ENCODE measurements around the gene CLASRP.
A peak's percentile ranks its signal among the peaks of the same experiment; 100 is the strongest.
"Not testable (repeated sequence)": the region's sequence is repeated elsewhere in the genome, so short reads cannot be mapped to it uniquely, and the experiment has no call there.

Gene CLASRP

DNA sequence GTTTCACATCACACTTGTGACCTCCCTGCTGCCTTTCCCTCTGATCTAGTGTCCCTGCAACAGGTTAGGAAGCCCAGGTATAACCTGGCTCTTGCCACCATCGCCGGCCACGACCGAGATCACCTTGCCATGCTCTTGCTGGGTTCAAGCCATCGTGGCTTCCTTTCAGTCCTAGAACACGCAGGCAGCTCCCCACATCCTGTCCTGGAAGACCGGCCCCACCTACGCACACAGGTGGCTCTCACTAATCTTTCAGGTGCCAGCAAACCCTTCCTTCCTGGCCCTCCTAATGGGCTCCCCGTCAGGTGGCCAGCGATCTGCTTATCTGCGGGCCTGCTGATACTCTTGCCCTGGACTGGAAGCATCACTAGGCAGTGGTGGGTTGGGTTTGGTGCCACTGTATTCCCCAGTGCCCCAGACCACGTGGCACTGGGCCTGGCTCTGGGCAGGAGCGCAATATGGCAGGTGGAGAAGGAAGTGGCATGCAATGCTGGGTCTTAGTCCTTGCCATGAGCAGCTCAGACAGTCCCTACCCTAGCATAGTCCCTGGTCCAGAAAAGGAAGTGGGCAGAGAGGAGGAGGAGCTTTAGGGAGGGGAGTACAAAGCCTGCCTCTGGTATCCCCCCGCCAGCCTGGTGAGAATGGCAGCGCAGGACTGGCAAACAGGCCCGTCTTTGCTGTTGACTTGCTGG is 66.0 kb downstream of the CLASRP start:
- no peak for DNase-seq

DNA sequence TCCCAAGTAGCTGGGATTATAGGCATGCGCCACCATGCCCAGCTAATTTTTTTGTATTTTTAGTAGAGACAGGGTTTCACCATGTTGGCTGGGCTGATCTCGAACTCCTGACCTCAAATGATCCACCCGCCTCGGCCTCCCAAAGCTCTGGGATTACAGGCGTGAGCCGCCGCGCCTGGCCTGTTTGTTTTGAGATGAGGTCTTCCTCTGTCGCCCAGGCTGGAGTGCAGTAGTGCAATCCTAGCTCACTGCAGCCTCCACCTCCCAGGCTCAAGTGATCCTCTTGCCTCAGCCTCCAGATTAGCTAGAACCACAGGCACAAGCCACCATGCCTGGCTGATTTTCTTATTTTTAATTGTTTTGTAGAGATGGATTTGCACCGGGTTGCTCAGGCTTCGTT is 67.5 kb downstream of the CLASRP start:
- not testable (repeated sequence) for DNase-seq

DNA sequence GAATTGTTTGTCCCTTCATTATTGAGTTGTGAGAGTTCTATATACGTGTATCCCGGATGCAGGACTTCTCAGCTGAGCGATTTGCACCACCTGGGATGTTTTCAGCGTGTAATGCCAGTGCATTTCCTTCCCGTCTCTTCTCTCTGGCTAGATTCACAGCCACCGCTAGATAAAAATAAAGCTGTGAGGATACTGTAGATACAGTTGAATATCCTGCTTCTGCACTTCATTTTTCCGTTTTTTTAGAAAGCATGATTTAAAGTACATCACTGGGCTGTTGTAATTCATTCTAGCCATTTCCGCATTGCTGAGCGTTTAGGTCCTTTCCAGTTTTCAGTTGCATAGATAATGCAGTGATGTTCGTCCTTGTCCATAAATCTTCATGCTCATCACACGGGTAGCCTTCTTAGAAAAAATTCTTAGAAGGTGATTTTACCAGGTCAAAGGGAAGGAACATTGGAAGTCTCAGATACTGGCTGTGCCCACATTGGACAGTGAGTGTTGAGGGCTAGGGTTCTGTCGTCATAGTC is 68.8 kb downstream of the CLASRP start:
- no peak for DNase-seq

DNA sequence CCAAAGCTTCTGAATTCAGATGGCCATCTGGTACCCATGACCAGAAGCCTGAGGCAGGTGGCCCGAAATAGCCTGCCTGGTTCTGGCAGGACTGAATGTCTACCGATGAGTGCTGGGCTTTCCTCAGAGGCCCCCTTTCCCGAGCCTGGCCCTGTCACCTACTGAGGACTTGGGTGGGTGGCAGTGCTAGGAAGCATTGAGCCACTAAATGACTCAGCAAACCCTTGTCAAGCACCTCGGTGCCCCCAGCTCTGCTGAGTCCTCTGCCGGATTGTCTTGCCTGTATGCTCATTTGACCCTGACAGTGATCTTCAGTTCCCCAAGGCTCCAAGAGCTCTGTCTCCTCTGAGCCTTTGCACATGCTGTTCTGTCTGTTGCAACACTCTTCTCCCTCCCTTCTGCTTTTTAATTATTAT is 72.0 kb downstream of the CLASRP start:
- DNase-seq = no peak

DNA sequence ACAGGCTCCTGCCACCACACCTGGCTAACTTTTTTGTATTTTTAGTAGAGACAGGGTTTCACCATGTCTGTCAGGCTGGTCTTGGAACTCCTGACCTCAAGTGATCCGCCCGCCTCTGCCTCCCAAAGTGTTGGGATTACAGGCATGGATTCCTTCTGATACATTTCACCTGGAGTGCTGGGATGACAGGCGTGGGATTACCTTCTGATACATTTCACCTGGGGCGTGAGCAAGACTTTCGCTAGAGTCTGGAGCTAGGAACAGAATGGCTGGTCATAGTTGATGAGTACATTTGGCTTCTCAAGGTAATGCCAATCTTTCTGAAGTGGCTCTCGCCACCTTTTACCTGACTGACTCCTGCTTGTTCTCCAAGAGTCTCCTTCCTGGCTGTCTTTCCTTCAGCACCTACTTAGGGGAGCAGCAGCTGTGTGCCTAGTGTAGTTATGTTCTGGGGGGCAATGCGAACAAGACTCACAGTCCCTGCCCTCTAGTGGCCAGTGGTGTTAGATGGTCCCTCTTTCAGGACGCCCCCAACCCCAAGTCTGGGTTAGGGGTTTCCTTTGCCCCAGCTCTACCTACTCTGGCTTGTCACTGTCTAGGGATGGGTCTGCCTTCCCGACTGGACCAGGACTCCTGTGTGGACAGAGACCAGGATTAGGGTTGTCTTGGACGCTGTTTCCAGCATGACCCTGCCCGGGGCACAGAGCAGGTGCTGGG is 73.4 kb downstream of the CLASRP start:
- DNase-seq = no peak

DNA sequence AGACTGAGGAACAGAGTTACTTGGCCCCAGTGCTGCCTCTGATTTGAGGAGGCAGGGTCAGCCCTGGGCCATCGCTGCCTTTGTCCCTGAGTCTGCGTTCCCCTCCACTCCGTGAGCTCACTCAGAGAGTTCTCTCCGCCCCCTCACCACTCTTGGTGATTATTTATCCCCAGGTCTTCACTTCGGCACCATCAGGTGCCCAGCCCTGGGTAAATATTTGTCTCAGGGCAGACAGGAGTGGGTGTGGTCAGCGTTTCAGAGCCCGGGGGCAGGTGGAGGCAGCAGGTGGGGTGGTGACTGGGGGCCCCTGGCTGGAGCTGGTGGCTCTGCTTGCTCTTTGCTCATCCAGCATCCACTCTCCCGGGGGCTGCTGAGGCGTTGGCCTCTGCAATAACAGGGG is 74.8 kb downstream of the CLASRP start:
- no peak for DNase-seq

DNA sequence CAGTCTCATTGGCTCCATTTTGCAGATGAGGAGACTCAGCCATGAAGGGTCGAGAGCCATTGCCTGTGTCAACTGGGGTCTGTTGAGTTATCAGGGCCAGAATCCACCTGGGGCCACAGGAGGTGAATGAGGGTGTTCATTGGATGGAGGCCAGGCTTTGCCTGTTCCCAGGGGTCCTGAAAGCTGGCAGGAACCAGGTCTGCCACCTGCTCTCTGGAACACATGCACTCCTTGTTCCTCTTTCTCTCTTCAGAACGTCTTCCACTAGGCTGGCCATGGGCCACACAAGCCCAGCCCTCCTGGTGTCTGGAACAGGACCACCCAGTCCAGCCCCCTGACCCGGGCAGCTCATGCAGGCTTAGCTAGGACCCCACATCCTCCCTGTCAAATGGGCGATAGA is 75.3 kb downstream of the CLASRP start:
- no peak for DNase-seq

DNA sequence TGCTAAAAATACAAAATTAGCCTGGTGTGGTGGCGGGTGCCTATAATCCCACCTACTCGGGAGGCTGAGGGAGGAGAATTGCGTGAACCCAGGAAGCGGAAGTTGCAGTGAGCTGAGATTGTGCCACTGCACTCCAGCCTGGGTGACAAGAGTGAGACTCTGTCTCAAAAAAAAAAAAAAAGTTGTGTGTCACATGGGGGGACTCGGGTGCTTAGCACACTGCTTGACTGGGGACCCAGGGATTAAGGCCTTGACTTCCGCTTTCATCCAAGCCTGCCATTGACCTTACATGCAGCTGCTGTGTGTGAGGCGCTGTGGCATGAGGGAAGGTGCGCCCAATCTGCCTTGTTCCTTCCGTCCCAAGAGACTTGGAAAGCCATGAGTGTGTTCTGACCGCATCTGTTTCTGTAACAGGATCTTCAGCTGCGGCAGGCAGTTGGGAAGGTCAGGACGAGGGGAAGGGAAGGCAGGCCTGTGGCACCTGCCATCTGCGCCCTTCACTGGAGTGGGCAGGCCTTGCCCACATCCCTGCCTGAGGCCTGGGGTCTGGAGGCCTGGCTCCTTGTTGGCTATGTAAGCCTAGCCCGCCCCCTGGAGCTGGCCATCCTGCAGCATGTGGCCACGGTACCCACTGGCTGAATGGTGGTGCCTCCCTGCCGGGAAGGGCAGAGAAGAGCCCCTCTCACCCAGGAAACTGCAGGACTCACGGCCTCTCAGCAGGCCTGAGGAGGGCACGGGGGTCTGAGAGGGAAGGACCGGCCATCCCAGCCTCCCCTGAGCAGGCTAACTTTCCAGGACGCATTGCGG is 77.2 kb downstream of the CLASRP start:
- DNase-seq = no peak

DNA sequence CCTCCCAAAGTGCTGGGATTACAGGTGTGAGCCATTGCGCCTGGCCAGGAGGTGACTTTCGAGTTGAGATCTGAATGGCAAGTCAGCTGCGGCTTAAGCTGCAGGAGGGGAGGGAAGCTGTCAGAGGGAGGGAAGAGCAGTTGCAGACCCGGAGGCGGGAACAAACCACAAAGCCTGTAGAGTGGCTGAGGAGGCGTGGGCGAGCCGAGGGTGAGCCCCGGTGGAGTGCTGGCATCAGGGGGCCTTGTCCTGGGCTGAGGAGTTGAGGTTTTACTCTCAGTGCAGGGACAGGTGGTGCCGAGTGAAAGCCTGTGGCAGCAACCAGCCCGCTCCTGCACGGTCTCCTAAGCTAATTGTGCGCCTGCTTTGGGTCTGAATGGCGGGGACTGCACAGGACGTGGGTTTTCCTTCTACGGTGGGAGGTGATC is 78.3 kb downstream of the CLASRP start:
- DNase-seq = peak; percentile 58

DNA sequence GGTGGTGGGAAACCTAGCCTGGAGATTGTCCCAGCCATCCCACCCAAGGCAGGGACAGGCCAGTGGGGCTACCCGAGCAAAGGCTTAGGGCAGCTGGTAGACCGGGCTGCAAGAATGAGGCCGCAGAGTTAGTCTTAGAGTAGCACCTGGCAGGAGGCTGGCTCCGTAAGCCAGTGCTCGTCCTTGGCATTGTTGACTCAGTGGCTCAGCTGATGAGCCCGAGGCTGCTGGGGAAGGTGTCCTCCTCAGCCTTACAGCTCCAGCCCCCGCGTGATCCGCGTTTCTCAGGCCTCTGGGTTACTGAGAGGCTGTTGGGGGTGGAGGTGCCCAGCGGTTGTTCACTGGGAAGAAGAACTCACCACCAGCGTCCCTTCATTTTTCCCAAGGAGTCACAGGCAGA is 78.8 kb downstream of the CLASRP start:
- no peak for DNase-seq

DNA sequence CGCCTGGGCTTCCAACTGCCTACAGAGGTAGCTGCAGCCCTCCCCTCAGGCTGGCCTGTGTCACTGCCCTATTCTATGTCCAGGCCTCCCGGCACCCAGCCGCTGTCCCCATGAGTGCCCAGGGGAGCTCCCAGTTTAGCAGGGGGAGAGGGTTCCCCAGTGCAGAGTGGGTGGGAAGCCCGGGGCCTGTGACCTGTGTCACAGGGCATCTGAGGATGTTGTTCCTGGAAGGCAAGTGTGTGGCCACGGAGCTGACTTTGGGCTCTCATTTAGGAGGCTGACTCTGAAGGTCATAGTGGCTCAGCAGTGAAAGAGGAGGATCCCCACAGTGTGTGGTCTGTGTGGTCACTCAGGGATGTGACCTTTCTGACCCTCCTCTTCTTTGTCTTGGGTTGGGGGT is 79.3 kb downstream of the CLASRP start:
- no peak for DNase-seq

DNA sequence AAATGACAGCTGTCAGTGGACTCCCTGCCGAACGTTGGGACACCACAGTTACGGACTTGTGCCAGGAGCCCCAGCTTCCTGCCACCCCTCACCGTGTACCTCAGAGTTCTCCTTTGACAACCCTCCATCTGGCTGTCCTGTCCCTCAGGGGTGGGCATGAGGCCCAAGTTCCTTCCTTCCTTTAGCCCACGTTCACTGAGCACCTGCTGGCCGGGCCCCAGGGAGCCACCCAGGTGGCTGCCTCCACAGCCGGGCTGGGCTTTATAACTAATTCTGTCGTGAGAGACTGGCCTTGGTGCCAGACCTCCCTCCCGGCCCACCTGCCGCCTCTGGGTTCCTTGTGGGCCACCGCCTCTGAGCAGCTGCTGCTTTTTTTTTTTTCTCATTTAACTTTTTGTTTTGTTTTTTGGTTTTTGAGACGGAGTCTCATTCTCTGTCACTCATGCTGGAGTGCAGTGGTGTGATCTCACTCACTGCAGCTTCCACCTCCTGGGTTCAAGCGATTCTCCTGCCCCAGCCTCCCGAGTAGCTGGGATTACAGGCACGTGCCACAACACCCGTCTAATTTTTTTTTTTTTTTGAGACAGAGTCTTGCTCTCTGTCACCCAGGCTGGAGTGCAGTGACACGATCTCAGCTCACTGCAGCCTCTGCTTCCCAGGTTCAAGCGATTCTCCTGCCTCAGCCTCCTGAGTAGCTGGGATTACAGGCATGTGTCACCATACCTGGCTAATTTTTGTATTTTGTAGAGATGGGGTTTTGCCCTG is 79.9 kb downstream of the CLASRP start:
- DNase-seq = not testable (repeated sequence)

DNA sequence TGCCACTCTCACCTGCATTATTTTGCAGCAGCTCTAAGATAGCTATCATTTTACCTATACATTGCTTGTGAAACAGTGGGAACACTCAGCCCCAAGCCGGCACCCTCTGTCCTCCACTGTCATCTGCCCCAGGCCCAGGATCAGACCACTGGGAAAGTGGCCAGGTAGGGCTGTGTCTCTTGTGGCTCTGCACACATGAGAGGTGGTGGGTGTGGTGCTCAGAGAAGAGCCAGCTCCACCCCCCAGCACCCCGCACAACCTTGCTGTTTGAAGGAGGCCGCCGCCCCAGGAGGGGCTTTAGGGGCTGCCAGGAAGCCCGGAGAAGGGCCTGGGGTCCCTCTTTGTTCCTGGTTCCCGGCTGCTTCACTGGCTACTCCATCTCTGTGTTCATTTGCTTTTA is 80.7 kb downstream of the CLASRP start:
- DNase-seq = no peak
